WTC11 (cell line): Measurements from ENCODE around the gene SSH3. TPM values are rescaled to one million over a fixed set of nuclear protein-coding genes. Genes with fewer than 3 reads are reported as not detected.

Source experiments
- ATAC-seq: fragments of 200-7000 bp; cut with Tn5 transposase; 2 replicates; pipeline ENCODE4 v1.10.0; 2021; ENCODE audit warnings: mild to moderate bottlenecking, moderate library complexity
- CTCF ChIA-PET: fragments of 300-600 bp; sonication (Branson Sonifier 250); formaldehyde crosslinking; loops from one replicate; lab custom pipeline; 2021; ENCODE audit warnings: antibody characterized with exemption; lab: Charles Lee
- POLR2A ChIA-PET: fragments of 350-600 bp; sonication (Branson Sonifier 250); formaldehyde crosslinking; loops from one replicate; lab custom pipeline; 2021; ENCODE audit warnings: antibody characterized with exemption; lab: Charles Lee
- DNase-seq: peaks from one replicate; pipeline ENCODE4 v3.0.0; 2021; ENCODE audit warnings: low spot score
- H3K27ac Mint-ChIP-seq: 2 replicates; pipeline ENCODE4 v1.8.0; 2021; ENCODE audit warnings: mixed read lengths
- H3K27me3 Mint-ChIP-seq: 2 replicates; pipeline ENCODE4 v1.8.0; 2021; ENCODE audit warnings: low read depth, mild to moderate bottlenecking, moderate library complexity, mixed read lengths
- H3K36me3 Mint-ChIP-seq: 2 replicates; pipeline ENCODE4 v1.8.0; 2021; ENCODE audit warnings: mixed read lengths
- H3K4me1 Mint-ChIP-seq: 2 replicates; pipeline ENCODE4 v1.8.0; 2022; ENCODE audit warnings: mixed read lengths
- H3K4me3 Mint-ChIP-seq: 2 replicates; pipeline ENCODE4 v1.8.0; 2021; ENCODE audit warnings: mild to moderate bottlenecking, moderate library complexity, mixed read lengths
- H3K9me3 Mint-ChIP-seq: 2 replicates; pipeline ENCODE4 v1.8.0; 2021; ENCODE audit warnings: mixed read lengths
- ARID4B ChIP-seq: sonication (generic); formaldehyde crosslinking; IDR thresholded peaks from 2 replicates; pipeline ENCODE4 v1.8.0; 2023; ENCODE audit warnings: missing genetic modification reagents, mild to moderate bottlenecking, borderline replicate concordance
- ATF1 ChIP-seq: sonication (generic); formaldehyde crosslinking; IDR thresholded peaks from 2 replicates; pipeline ENCODE4 v1.8.1; 2023; ENCODE audit warnings: mild to moderate bottlenecking, moderate library complexity, missing genetic modification reagents
- E2F4 ChIP-seq: sonication (generic); formaldehyde crosslinking; IDR thresholded peaks from 2 replicates; pipeline ENCODE4 v1.8.1; 2022; ENCODE audit warnings: low read depth, mild to moderate bottlenecking, moderate library complexity, missing genetic modification reagents, borderline replicate concordance
- ETV6 ChIP-seq: sonication (generic); formaldehyde crosslinking; IDR thresholded peaks from 2 replicates; pipeline ENCODE4 v1.8.1; 2022; ENCODE audit warnings: mild to moderate bottlenecking, missing genetic modification reagents
- FOXK1 ChIP-seq: sonication (generic); formaldehyde crosslinking; IDR thresholded peaks from 2 replicates; pipeline ENCODE4 v1.8.0; 2022; ENCODE audit warnings: mild to moderate bottlenecking, moderate library complexity, missing genetic modification reagents
- FOXP4 ChIP-seq: sonication (generic); formaldehyde crosslinking; IDR thresholded peaks from 2 replicates; pipeline ENCODE4 v1.8.0; 2022; ENCODE audit warnings: mild to moderate bottlenecking, missing genetic modification reagents
- MXD4 ChIP-seq: fragments of 250-450 bp; sonication (Bioruptor Pico); IDR thresholded peaks from 2 replicates; pipeline ENCODE4 v1.8.0; 2021; ENCODE audit warnings: mild to moderate bottlenecking, moderate library complexity, borderline replicate concordance
- NR1H2 ChIP-seq: sonication (generic); formaldehyde crosslinking; IDR thresholded peaks from 2 replicates; pipeline ENCODE4 v1.9.0; 2021; ENCODE audit warnings: mild to moderate bottlenecking, moderate library complexity, missing genetic modification reagents
- OVOL2 ChIP-seq: fragments of 250-450 bp; sonication (Bioruptor Pico); IDR thresholded peaks from 2 replicates; pipeline ENCODE4 v1.9.0; 2021; ENCODE audit warnings: mild to moderate bottlenecking, borderline replicate concordance
- PRDM15 ChIP-seq: sonication (generic); formaldehyde crosslinking; IDR thresholded peaks from 2 replicates; pipeline ENCODE4 v1.8.0; 2022; ENCODE audit warnings: missing genetic modification reagents
- PRRX2 ChIP-seq: fragments of 250-450 bp; sonication (Bioruptor Pico); IDR thresholded peaks from 2 replicates; pipeline ENCODE4 v1.8.0; 2021; ENCODE audit warnings: mild to moderate bottlenecking
- SMAD3 ChIP-seq: sonication (generic); formaldehyde crosslinking; IDR thresholded peaks from 2 replicates; pipeline ENCODE4 v1.8.0; 2022; ENCODE audit warnings: missing genetic modification reagents, mild to moderate bottlenecking, borderline replicate concordance
- SMAD4 ChIP-seq: sonication (generic); formaldehyde crosslinking; IDR thresholded peaks from 2 replicates; pipeline ENCODE4 v1.8.0; 2022; ENCODE audit warnings: mild to moderate bottlenecking, missing genetic modification reagents
- SP1 ChIP-seq: sonication (generic); formaldehyde crosslinking; conservative IDR thresholded peaks from 2 replicates; pipeline ENCODE4 v1.8.1; 2022; ENCODE audit warnings: missing genetic modification reagents
- TP53 ChIP-seq: sonication (generic); formaldehyde crosslinking; IDR thresholded peaks from 2 replicates; pipeline ENCODE4 v1.8.1; 2023; ENCODE audit warnings: mild to moderate bottlenecking, missing genetic modification reagents
- USF2 ChIP-seq: sonication (generic); formaldehyde crosslinking; IDR thresholded peaks from 2 replicates; pipeline ENCODE4 v1.8.1; 2023; ENCODE audit warnings: mild to moderate bottlenecking, missing genetic modification reagents, moderate library complexity
- ZMAT4 ChIP-seq: fragments of 250-450 bp; sonication (Bioruptor Pico); IDR thresholded peaks from 2 replicates; pipeline ENCODE4 v1.9.0; 2021; ENCODE audit warnings: mild to moderate bottlenecking
- total RNA-seq: library from RNA; stranded (reverse); gene quantifications from 3 replicates; pipeline ENCODE4 v1.2.3, GENCODE V29; 2021

SSH3 gene
- total RNA-seq, 1 experiment from 2014 or later, result 42.3 TPM

GRCh38 chr11:67312187-67313021 lies 9.1 kb downstream of the SSH3 start:
- ChIA-PET CTCF (no interaction called here), POLR2A (no interaction called here)
- H3K9me3 Mint-ChIP-seq, result no peaks in the 10 kb centered on the region
- no peaks in the 10 kb centered on the region for H3K4me1 Mint-ChIP-seq
- peaks cover 13% of the 10 kb centered on the region for H3K27me3 Mint-ChIP-seq
- peaks cover 2% of the 10 kb centered on the region; the same call in 1 of the 2 replicates for H3K36me3 Mint-ChIP-seq
- ATAC-seq (no peak), DNase-seq (no peak)
- no peak overlapping the region for H3K27ac Mint-ChIP-seq
- TF ChIP-seq E2F4 (CRISPR knock-in tag), result no peak
- TF ChIP-seq PRDM15, result peak; percentile 52
- H3K4me3 Mint-ChIP-seq, result no peak overlapping the region

GRCh38 chr11:67313125-67313890 lies 10.0 kb downstream of the SSH3 start:
- ATAC-seq (no peak), DNase-seq (no peak)
- Mint-ChIP-seq H3K27ac (peak overlapping the region; percentile 29; the same call in 1 of the 2 replicates), H3K27me3 (peaks cover 19% of the 10 kb centered on the region)
- TF ChIP-seq OVOL2 (CRISPR knock-in tag) (no peak), ARID4B (no peak), ZMAT4 (CRISPR knock-in tag) (no peak), SP1 (CRISPR knock-in tag) (no peak), USF2 (CRISPR knock-in tag) (no peak), MXD4 (CRISPR knock-in tag) (no peak), ATF1 (CRISPR knock-in tag) (no peak), TP53 (no peak), FOXP4 (CRISPR knock-in tag) (no peak), SMAD4 (no peak), NR1H2 (CRISPR knock-in tag) (no peak), PRRX2 (CRISPR knock-in tag) (no peak), FOXK1 (no peak), SMAD3 (CRISPR knock-in tag) (no peak), ETV6 (CRISPR knock-in tag) (no peak)
- TF ChIP-seq, all 79 proteins: peak for 0
- ChIA-PET CTCF (interaction anchor here (1.0 to 5.4 kb wide), 3 partner anchors 11 to 88 kb away, joined by 3 to 103 read pairs (median 5); partner anchors contain the start of genes PPP1CA and SSH3), POLR2A (no interaction called here)
- Mint-ChIP-seq H3K36me3 (peaks cover 2% of the 10 kb centered on the region; the same call in 1 of the 2 replicates), H3K4me1 (peaks cover under 1% of the 10 kb centered on the region), H3K9me3 (no peaks in the 10 kb centered on the region), H3K4me3 (no peak overlapping the region)
